ENCODE results near the gene DCAF11. TPM values are rescaled to one million over a fixed set of nuclear protein-coding genes. Genes with fewer than 3 reads are reported as not detected.
A peak's percentile ranks its signal among the peaks of the same experiment; 100 is the strongest.

DCAF11 gene
- total and polyA plus RNA-seq, 2 of the 13 experiments (the other 11 are each of a cell fraction or from before 2014, with no cell fraction given), result 150 to 257 TPM

DNA sequence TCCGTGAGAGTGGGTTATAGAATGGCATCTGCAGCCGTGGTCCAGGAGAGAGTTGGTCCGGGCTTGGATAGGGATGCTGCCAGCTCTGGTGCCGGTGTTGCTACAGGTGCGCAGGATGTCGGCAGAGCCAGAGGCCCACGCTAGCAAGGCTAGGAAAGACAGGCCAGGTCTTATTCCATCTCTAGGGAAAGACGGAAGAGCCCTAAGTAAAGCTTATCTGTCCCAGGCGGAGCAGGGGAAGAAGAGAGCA, 20.9 kb downstream of the DCAF11 start (continued):
- TF ChIP-seq SMAD9 (CRISPR knock-in tag; IDR thresholded peaks at IDR 0.05) (peak; percentile 88; the same call in 1 of the 2 replicates), ZNF10 (CRISPR knock-in tag; IDR thresholded peaks at IDR 0.05; ENCODE audit: borderline replicate concordance, low read depth) (no peak), BORCS8-MEF2B (CRISPR knock-in tag; IDR thresholded peaks at IDR 0.05) (0 out of 2 replicates have a peak, but pooled peaks have one; percentile 13), ZSCAN9 (CRISPR knock-in tag; IDR thresholded peaks at IDR 0.05; ENCODE audit: borderline replicate concordance) (no peak), ZNF234 (CRISPR knock-in tag; conservative IDR thresholded peaks at IDR 0.05) (no peak), ZSCAN22 (CRISPR knock-in tag; IDR thresholded peaks at IDR 0.05) (no peak), ZFP62 (CRISPR knock-in tag; IDR thresholded peaks at IDR 0.05) (no peak)
- TF ChIP-seq, protein P1, sequence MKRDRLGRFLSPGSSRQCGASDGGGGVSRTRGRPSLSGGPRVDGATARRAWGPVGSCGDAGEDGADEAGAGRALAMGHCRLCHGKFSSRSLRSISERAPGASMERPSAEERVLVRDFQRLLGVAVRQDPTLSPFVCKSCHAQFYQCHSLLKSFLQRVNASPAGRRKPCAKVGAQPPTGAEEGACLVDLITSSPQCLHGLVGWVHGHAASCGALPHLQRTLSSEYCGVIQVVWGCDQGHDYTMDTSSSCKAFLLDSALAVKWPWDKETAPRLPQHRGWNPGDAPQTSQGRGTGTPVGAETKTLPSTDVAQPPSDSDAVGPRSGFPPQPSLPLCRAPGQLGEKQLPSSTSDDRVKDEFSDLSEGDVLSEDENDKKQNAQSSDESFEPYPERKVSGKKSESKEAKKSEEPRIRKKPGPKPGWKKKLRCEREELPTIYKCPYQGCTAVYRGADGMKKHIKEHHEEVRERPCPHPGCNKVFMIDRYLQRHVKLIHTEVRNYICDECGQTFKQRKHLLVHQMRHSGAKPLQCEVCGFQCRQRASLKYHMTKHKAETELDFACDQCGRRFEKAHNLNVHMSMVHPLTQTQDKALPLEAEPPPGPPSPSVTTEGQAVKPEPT (CRISPR knock-in tag; IDR thresholded peaks at IDR 0.05; ENCODE audit: low read depth), result no peak
- TF ChIP-seq, protein P2, sequence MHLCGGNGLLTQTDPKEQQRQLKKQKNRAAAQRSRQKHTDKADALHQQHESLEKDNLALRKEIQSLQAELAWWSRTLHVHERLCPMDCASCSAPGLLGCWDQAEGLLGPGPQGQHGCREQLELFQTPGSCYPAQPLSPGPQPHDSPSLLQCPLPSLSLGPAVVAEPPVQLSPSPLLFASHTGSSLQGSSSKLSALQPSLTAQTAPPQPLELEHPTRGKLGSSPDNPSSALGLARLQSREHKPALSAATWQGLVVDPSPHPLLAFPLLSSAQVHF (CRISPR knock-in tag; IDR thresholded peaks at IDR 0.05), result no peak
- TF ChIP-seq, protein P3, sequence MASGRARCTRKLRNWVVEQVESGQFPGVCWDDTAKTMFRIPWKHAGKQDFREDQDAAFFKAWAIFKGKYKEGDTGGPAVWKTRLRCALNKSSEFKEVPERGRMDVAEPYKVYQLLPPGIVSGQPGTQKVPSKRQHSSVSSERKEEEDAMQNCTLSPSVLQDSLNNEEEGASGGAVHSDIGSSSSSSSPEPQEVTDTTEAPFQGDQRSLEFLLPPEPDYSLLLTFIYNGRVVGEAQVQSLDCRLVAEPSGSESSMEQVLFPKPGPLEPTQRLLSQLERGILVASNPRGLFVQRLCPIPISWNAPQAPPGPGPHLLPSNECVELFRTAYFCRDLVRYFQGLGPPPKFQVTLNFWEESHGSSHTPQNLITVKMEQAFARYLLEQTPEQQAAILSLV (CRISPR knock-in tag; IDR thresholded peaks at IDR 0.05; ENCODE audit: borderline replicate concordance), result no peak
- TF ChIP-seq, protein P4, sequence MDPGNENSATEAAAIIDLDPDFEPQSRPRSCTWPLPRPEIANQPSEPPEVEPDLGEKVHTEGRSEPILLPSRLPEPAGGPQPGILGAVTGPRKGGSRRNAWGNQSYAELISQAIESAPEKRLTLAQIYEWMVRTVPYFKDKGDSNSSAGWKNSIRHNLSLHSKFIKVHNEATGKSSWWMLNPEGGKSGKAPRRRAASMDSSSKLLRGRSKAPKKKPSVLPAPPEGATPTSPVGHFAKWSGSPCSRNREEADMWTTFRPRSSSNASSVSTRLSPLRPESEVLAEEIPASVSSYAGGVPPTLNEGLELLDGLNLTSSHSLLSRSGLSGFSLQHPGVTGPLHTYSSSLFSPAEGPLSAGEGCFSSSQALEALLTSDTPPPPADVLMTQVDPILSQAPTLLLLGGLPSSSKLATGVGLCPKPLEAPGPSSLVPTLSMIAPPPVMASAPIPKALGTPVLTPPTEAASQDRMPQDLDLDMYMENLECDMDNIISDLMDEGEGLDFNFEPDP (CRISPR knock-in tag; conservative IDR thresholded peaks at IDR 0.05), result no peak
- TF ChIP-seq, protein P5, sequence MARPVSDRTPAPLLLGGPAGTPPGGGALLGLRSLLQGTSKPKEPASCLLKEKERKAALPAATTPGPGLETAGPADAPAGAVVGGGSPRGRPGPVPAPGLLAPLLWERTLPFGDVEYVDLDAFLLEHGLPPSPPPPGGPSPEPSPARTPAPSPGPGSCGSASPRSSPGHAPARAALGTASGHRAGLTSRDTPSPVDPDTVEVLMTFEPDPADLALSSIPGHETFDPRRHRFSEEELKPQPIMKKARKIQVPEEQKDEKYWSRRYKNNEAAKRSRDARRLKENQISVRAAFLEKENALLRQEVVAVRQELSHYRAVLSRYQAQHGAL (CRISPR knock-in tag; IDR thresholded peaks at IDR 0.05; ENCODE audit: not compliant biosample characterization), result no peak
- TF ChIP-seq, protein P6, sequence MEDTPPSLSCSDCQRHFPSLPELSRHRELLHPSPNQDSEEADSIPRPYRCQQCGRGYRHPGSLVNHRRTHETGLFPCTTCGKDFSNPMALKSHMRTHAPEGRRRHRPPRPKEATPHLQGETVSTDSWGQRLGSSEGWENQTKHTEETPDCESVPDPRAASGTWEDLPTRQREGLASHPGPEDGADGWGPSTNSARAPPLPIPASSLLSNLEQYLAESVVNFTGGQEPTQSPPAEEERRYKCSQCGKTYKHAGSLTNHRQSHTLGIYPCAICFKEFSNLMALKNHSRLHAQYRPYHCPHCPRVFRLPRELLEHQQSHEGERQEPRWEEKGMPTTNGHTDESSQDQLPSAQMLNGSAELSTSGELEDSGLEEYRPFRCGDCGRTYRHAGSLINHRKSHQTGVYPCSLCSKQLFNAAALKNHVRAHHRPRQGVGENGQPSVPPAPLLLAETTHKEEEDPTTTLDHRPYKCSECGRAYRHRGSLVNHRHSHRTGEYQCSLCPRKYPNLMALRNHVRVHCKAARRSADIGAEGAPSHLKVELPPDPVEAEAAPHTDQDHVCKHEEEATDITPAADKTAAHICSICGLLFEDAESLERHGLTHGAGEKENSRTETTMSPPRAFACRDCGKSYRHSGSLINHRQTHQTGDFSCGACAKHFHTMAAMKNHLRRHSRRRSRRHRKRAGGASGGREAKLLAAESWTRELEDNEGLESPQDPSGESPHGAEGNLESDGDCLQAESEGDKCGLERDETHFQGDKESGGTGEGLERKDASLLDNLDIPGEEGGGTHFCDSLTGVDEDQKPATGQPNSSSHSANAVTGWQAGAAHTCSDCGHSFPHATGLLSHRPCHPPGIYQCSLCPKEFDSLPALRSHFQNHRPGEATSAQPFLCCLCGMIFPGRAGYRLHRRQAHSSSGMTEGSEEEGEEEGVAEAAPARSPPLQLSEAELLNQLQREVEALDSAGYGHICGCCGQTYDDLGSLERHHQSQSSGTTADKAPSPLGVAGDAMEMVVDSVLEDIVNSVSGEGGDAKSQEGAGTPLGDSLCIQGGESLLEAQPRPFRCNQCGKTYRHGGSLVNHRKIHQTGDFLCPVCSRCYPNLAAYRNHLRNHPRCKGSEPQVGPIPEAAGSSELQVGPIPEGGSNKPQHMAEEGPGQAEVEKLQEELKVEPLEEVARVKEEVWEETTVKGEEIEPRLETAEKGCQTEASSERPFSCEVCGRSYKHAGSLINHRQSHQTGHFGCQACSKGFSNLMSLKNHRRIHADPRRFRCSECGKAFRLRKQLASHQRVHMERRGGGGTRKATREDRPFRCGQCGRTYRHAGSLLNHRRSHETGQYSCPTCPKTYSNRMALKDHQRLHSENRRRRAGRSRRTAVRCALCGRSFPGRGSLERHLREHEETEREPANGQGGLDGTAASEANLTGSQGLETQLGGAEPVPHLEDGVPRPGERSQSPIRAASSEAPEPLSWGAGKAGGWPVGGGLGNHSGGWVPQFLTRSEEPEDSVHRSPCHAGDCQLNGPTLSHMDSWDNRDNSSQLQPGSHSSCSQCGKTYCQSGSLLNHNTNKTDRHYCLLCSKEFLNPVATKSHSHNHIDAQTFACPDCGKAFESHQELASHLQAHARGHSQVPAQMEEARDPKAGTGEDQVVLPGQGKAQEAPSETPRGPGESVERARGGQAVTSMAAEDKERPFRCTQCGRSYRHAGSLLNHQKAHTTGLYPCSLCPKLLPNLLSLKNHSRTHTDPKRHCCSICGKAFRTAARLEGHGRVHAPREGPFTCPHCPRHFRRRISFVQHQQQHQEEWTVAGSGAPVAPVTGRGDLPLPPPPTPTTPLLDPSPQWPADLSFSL (CRISPR knock-in tag; IDR thresholded peaks at IDR 0.05), result no peak
